Dermis microvascular lymphatic vessel endothelial cell (primary cell): ENCODE results near the gene MRPL22. TPM values are rescaled to one million over a fixed set of nuclear protein-coding genes. Genes with fewer than 3 reads are reported as not detected.
"Not testable (repeated sequence)": the region's sequence is repeated elsewhere in the genome, so short reads cannot be mapped to it uniquely, and the experiment has no call there.

Experiments used
- DNase-seq, 2 donors: peaks; one replicate each; pipeline versions ENCODE4 v3.0.0 to v3.0.0-alpha.2; 2010; ENCODE audit warnings: low read depth in 2 of 2
- total RNA-seq: library from RNA; depleted of rRNA; stranded (reverse); fragments of >200 nt; gene quantifications from 2 replicates; pipeline ENCODE4 v1.2.1, GENCODE V29; 2014

Gene MRPL22
- total RNA-seq, 1 donor from 2014 or later = 23.7 TPM

GRCh38 chr5:154993461-154993860, 52.6 kb downstream of the MRPL22 start:
- no peak for DNase-seq

DNA sequence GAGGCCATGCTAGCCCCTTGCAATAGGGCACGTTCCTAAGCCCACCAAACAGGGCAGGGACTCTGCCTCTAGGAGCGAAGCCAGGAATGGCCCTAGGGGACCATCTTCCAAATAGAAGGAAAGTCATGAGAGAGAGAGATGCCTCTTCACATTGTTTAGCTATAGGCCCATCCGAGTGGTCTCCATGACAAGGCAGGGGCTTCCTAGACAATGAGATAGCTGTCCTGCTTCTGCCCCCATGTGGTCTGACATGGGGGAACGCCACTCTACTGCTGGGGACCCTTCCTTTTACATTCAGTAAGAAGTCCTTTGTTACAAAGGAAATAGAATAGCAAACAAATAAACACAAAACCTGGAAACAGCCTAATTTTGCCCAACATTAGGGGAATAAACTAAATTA, 54.8 kb downstream of the MRPL22 start:
- peak; percentile 4 to 38 for DNase-seq

DNA sequence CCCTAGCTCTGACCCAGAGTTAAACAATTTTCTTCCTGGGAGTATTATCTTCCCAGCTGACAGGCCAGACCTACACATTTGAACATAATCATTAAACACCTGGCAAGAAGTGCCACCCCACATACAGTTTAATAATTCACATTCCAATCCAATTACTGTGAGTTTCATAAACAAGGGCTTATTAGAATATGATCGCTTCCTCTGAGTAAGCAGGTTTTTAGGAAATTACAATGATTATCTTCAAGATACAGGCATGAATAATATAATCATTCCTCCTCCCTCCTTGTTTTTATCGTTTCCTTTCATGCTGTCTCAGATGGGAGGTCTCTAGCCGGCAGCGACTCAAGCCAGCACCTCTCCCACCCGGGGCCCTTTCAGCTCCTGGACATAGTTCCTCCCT, 56.9 kb downstream of the MRPL22 start:
- peak in 1 of 2 donors; percentile 69 for DNase-seq

DNA sequence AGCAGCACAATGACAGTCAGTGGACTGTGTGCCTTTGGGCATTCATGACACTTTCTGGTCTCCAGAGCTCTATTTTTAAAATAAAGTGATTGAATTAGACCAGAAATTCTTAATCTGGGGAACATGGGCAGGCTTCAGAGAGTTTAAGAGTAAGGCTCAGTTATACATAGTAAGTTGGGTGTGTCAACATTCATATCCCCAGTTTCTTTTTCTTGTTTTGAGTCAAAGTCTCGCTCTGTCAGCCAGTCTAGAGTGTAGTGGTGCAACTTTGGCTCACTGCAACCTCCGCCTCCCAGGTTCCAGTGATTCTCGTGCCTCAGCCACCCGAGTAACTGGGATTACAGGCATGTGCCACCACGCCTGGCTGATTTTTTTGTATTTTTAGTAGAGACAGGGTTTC, 59.0 kb downstream of the MRPL22 start:
- no peak for DNase-seq

DNA sequence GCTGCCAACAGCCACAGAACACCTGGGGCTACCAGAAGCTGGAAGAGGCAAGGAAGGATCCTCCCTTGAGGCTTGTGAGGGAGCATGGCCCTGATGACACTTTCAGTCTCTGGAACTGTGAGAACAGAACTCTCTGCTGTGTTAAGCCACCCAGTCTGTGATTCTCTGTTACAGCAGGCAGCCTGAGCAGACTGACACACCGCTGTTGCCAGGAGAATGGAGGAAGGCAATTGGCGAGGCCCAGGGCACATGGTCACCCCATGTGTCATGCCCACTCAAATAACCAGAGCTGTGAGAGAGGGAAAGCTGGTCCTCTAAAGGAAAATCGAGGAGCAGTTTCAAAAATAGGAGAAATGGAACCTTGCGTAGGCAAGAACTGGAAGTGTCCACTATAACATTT, 60.6 kb downstream of the MRPL22 start:
- DNase-seq = no peak

DNA sequence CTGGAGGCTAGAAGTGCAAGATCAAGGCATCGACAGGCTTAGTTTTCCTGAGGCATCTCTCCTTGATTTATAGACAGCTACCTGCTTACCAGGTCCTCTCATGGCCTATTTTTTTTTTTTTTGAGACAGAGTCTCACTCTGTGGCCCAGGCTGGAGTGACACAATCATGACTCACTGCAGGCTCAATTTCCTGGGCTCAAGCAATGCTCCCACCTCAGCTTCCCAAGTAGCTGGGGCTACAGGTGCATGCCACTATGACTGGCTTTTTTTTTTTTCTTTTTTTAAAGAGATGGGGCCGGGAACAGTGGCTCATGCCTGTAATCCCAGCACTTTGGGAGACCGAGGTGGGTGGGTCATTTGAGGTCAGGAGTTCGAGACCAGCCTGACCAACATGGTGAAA, 61.8 kb downstream of the MRPL22 start:
- DNase-seq = not testable (repeated sequence)

- peak in 1 of 2 donors; percentile 55 for DNase-seq
These were observed 63.4 kb downstream of the MRPL22 start for GRCh38 chr5:155004138-155004744.

DNA sequence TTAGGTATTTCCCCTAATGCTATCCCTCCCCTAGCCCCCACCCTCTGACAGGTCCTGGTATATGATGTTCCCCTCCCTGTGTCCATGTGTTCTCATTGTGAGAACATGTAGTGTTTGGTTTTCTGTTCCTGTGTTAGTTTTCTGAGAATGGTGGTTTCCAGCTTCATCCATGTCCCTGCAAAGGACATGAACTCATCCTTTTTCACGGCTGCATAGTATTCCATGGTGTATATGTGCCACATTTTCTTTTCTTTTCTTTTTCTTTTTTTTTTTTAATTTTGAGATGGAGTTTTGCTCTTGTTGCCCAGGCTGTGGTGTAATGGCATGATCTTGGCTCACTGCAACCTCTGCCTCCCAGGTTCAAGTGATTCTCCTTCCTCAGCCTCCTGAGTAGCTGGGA, 65.4 kb downstream of the MRPL22 start:
- DNase-seq = not testable (repeated sequence)

DNA sequence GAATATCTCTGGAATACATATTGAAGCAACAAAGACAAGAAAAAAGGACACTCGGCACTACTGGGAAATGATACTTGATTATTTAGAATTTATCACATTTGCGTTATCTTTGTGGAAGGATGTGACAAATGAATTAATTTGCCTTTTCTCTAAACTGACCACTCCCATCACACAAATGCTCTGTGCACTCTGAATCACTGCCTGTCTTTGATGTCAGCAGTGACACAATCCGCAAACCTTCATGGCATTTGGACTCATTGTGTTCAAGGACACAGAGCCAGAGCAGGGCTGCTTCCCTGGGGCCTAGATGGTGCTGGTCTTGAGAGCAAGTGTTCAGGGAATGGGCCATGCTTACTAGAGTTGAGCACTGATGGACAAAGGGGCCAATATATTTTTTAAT, 67.8 kb downstream of the MRPL22 start:
- no peak for DNase-seq

DNA sequence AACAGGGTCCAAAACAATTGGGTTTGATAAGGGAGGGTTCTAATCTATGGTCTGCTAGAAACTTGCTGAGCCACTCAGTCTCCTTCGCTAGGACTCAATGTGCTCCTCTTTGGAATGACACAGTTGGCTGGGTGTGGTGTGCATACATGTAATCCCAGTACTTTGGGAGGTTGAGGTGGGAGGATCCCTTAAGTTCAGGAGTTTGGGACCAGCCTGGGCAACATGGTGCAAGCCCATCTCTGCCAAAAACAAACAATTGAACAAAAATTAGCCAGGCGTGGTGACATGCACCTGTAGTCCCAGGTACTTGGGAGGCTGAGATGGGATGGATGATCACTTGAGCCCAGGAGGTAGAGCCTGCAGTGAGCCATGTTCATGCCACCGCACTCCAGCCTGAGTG, 70.0 kb downstream of the MRPL22 start:
- DNase-seq = no peak

- DNase-seq = no peak
These were observed 72.7 kb downstream of the MRPL22 start, which contains the start of gene KIF4B for GRCh38 chr5:155013526-155013925. Gene KIF4B, plus strand, starts transcription at chr5:155013755. Its CDS starts 105 bp downstream, at chr5:155013860.

- no peak for DNase-seq
These were observed 74.4 kb downstream of the MRPL22 start for GRCh38 chr5:155015239-155015638.

DNA sequence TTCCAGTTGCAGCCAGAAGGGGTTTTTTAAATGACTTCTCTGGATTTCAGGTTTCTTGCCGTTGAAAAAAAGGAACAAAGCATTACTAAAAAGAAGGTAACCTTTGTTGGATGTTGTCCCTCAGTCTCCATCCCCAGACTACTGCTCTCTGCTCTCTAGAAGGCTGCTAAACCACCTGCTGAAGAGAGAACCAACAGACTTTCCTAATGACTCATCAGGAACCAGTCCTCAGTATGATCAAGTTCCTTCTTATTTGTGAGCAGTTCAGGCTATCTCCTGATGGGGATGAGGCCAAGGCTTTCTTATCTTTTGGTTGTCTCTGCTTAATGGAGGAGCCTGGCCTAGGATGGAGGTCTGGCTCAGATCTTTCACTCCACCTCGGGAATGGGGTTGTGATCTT, 76.7 kb downstream of the MRPL22 start:
- no peak for DNase-seq

Other genes starting within 250 kb of the MRPL22 start
- gene LARP1, start 185.7 kb upstream of the MRPL22 start, total RNA-seq = 30.4 and 45.0 TPM in 2 replicates
- 5.0 and 14.4 TPM in 2 replicates for gene FAXDC2, start 90.5 kb upstream of the MRPL22 start, total RNA-seq
- 79.1 and 86.7 TPM in 2 replicates for gene CNOT8, start 82.4 kb upstream of the MRPL22 start, total RNA-seq
- 12.2 and 15.6 TPM in 2 replicates for gene GEMIN5, start 2.9 kb upstream of the MRPL22 start, total RNA-seq
- 0.26 and 0.63 TPM in 2 replicates for gene KIF4B, start 72.7 kb downstream of the MRPL22 start, total RNA-seq